NCI-H2171 treated with DMSO at 0.1 percent for 48 hours (cell line): ENCODE data around the gene CBX4.

Source experiments
- DNase-seq: peaks from one replicate; lab custom pipeline; 2025; lab: John Stamatoyannopoulos, UW

The CBX4 gene

GRCh38 chr17:79799174-79799537 lies 40.1 kb downstream of the CBX4 start:
- no peak for DNase-seq

- no peak for DNase-seq
Measured at GRCh38 chr17:79798299-79799173, 40.7 kb downstream of the CBX4 start.

GRCh38 chr17:79797492-79798298 lies 41.5 kb downstream of the CBX4 start:
- DNase-seq = no peak

GRCh38 chr17:79796763-79797491 lies 42.3 kb downstream of the CBX4 start, which contains the start of gene CBX8:
CBX8 (minus strand) TSS chr17:79797077; CDS start chr17:79796998, 79 bp downstream.
- peak; percentile 99 for DNase-seq

GRCh38 chr17:79796444-79796762 lies 42.8 kb downstream of the CBX4 start:
- no peak for DNase-seq

GRCh38 chr17:79795795-79796443 lies 43.3 kb downstream of the CBX4 start:
- no peak for DNase-seq

- DNase-seq = no peak
Measured at GRCh38 chr17:79794659-79795511, 44.4 kb downstream of the CBX4 start.

- DNase-seq = peak; percentile 24
Measured at GRCh38 chr17:79793924-79794304, 45.3 kb downstream of the CBX4 start.

GRCh38 chr17:79792984-79793923 lies 46.0 kb downstream of the CBX4 start:
- no peak for DNase-seq

GRCh38 chr17:79792341-79792871 lies 46.8 kb downstream of the CBX4 start:
- no peak for DNase-seq

- no peak for DNase-seq
Measured at GRCh38 chr17:79791735-79792161, 47.5 kb downstream of the CBX4 start.

- DNase-seq = no peak
Measured at GRCh38 chr17:79790805-79791734, 48.2 kb downstream of the CBX4 start.

- no peak for DNase-seq
Measured at GRCh38 chr17:79789943-79790804, 49.1 kb downstream of the CBX4 start.

- no peak for DNase-seq
Measured at GRCh38 chr17:79788989-79789942, 50.0 kb downstream of the CBX4 start.

GRCh38 chr17:79788455-79788854 lies 50.8 kb downstream of the CBX4 start:
- no peak for DNase-seq

GRCh38 chr17:79786930-79787643 lies 52.2 kb downstream of the CBX4 start:
- no peak for DNase-seq
